ENCODE measurements around the gene GLB1L3.

GRCh38 chr11:134237557-134237922 is 38.6 kb upstream of the GLB1L3 start:
- TF ChIP-seq CTCF (IDR thresholded peaks at IDR 0.05): no peak
- TF ChIP-seq EP300 (IDR thresholded peaks at IDR 0.05): no peak
- TF ChIP-seq POLR2A (IDR thresholded peaks at IDR 0.05): no peak
